Measurements from ENCODE around the gene KCNN3.

DNA sequence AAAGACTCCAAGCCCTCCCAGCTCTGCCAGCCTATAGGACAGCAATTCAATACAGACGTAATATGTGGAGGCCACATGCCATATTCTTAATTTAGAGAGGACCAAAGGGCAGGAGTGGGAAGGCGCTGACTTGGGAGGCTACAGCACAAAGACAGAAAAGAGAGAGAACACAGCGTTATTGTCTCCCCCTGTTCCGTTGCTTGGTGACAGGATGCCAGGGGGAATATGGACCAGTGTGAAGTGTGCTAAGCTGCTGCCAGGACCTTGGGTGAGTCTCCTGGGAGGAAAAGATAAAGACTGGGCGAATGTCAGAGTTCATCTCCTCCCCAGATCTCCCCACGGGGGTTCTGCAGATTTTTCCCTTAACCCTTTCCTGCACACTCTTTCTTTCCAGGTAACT lies 160.0 kb downstream of the KCNN3 start:
- TF ChIP-seq EZH2 (IDR thresholded peaks at IDR 0.05; ENCODE audit: borderline replicate concordance, low read depth, low read length, poor library complexity, severe bottlenecking) (no peak), CTCF (conservative IDR thresholded peaks at IDR 0.05; ENCODE audit: low read depth, low read length) (no peak)
